GM10248 (cell line): ENCODE measurements around the gene ULK4.
"Not testable (repeated sequence)": the region's sequence is repeated elsewhere in the genome, so short reads cannot be mapped to it uniquely, and the experiment has no call there.

Source experiments
- CTCF ChIA-PET: fragments of 300-600 bp; sonication (Branson Sonifier 250); formaldehyde crosslinking; extraction: SDS; loops from one replicate; lab custom pipeline; 2021; ENCODE audit warnings: antibody characterized with exemption; lab: Yijun Ruan, JAX
- POLR2A ChIA-PET: fragments of 350-650 bp; sonication (Branson Sonifier 250); formaldehyde crosslinking; extraction: SDS; loops from one replicate; lab custom pipeline; 2020; ENCODE audit warnings: antibody characterized with exemption; lab: Yijun Ruan, JAX
- DNase-seq: peaks from one replicate; pipeline ENCODE4 v3.0.0; 2012; ENCODE audit errors: extremely low spot score
- TF ChIP-seq, protein P1 (sequence below): IDR thresholded peaks from 2 replicates; pipeline ENCODE4 v1.5.1; 2012; ENCODE audit warnings: mild to moderate bottlenecking, low read depth; ENCODE audit errors: extremely low read depth, missing control alignments, control extremely low read depth

ULK4 gene

DNA sequence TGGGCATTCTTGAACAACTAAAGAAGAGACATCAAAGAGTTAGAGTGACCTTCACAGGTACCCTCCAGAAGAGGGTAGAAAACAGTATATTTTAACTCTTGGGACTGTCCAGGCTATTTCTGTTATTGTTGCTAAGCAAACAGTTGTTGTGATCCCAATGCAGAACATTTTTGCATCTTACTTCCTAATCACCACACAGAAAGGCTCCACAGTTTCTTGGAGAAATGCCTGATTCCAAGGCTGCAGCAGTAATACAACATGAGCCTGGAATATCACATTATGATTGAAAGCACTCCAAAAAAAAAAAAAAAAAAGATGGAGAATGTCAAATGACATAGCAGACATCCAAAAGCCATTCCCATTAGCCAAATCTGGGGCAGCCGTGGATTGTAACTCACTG is 567.0 kb downstream of the ULK4 start:
- TF ChIP-seq, protein P1, sequence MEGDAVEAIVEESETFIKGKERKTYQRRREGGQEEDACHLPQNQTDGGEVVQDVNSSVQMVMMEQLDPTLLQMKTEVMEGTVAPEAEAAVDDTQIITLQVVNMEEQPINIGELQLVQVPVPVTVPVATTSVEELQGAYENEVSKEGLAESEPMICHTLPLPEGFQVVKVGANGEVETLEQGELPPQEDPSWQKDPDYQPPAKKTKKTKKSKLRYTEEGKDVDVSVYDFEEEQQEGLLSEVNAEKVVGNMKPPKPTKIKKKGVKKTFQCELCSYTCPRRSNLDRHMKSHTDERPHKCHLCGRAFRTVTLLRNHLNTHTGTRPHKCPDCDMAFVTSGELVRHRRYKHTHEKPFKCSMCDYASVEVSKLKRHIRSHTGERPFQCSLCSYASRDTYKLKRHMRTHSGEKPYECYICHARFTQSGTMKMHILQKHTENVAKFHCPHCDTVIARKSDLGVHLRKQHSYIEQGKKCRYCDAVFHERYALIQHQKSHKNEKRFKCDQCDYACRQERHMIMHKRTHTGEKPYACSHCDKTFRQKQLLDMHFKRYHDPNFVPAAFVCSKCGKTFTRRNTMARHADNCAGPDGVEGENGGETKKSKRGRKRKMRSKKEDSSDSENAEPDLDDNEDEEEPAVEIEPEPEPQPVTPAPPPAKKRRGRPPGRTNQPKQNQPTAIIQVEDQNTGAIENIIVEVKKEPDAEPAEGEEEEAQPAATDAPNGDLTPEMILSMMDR, result no peak
- ChIA-PET CTCF (no interaction called here), POLR2A (no interaction called here)
- no peak for DNase-seq

DNA sequence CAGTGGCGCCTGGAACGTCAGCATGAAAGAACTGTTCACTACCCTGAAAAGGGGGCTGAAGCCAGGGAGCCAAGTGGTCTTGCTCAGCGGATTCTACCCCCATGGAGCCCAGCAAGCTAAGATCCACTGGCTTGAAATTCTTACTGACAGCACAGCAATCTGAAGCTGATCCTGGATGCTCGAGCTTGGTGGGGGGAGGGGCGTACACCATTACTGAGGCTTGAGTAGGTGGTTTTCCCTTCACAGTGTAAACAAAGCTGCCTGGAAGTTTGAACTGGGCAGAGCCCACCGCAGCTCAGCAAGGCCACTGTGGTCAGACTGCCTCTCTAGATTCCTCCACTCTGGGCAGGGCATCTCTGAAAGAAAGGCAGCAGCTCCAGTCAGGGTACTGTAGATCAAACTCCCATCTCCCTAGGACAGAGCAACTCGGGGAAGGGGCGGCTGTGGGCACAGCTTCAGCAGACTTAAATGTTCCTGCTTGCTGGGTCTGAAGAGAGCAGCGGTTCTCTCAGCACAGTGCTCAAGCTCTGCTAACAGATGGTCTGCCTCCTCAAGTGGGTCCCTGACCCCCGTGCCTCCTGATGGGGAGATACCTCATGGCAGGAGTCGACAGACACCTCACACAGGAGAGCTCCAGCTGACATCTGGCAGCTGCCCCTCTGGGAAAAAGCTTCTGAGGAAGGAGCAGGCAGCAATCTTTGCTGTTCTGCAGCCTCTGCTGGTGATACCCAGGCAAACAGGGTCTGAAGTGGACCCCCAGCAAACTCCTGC is 591.0 kb downstream of the ULK4 start:
- DNase-seq, POLR2A ChIA-PET: not testable (repeated sequence)
- CTCF ChIA-PET, result interaction anchor here (2.0 kb wide), 1 partner anchor 63 kb away, joined by 4 read pairs; no protein-coding TSS in a partner anchor

DNA sequence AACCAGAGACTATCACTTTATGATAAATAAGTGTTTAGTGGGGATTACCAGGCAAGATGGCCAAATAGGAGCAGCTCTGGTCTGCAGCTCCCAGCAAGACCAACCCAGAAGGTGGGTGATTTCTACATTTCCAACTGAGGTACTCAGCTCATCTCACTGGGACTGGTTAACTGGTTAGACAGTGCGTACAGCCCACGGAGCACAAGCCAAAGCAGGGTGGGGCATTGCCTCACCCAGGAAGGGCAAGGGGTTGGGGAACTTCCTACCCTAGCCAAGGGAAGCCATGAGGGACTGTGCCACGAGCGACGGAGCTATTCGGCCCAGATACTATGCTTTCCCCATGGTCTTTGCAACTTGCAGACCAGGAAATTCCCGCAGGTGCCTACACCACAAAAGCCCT is 591.6 kb downstream of the ULK4 start:
- CTCF ChIA-PET, result interaction anchor here (2.0 kb wide), 1 partner anchor 63 kb away, joined by 4 read pairs; no protein-coding TSS in a partner anchor
- TF ChIP-seq, protein P1, result no peak
- POLR2A ChIA-PET, result no interaction called here
- no peak for DNase-seq

DNA sequence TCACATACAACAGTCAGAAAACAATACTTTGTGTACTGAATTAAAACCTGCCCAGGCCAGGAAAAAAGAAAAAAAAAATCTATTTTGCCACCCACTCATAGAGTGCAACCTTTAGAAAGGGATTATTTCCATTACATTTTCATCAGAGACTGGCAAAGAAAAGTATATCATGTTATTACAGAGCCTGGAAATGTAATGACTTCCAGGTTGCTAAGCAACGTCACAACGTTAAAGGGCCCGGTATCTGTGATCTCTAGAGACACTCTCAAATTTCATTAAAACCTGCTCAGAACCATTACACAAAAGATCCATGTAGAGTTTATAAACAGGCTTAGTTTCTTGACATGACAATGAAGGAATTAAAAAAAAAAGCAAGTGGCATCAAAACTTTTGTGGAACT is 592.1 kb downstream of the ULK4 start:
- no peak for DNase-seq
- POLR2A ChIA-PET, result no interaction called here
- TF ChIP-seq, protein P1, result no peak
- CTCF ChIA-PET, result interaction anchor here (2.0 kb wide), 1 partner anchor 62 kb away, joined by 4 read pairs; no protein-coding TSS in a partner anchor

DNA sequence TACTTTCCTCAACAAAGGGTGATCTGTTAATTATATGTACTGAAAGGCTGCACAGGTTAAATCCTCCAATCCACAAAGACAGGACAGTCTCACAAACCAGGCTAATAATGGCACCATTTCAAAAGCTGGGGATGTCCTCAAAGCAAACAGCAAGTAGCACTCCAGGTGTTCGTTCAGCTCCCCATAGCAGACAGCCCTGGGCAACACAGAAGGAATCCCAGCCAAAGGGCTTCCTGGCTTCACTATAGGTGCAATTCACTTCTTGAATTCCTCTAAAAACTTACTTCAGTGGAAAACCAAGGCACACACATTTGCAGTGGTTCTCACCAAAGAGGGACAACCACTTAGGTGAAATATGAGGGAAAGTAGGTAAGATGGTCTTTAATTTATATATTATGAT is 595.9 kb downstream of the ULK4 start:
- no peak for DNase-seq
- POLR2A ChIA-PET, result no interaction called here
- TF ChIP-seq, protein P1, result no peak
- CTCF ChIA-PET, result no interaction called here

DNA sequence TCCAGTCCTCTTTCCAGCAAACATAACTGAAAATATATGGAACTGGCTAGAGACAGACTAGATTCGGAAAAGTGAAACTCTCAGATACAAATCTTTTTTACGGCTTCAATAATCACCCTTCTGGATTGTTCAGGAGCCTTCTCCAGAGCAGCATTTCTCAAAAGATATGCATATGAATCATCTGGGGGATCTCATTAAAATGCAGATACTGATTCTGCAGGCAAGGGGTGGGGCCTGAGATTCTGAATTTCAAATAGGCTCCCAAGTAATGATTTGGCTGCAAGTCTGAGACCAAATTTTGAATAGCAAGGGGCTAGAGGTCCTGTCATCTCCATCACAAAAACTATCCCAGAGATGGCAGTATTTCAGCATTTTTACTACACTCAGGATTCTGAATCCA is 597.2 kb downstream of the ULK4 start:
- ChIA-PET CTCF (no interaction called here), POLR2A (no interaction called here)
- TF ChIP-seq, protein P1, result no peak
- DNase-seq, result no peak

DNA sequence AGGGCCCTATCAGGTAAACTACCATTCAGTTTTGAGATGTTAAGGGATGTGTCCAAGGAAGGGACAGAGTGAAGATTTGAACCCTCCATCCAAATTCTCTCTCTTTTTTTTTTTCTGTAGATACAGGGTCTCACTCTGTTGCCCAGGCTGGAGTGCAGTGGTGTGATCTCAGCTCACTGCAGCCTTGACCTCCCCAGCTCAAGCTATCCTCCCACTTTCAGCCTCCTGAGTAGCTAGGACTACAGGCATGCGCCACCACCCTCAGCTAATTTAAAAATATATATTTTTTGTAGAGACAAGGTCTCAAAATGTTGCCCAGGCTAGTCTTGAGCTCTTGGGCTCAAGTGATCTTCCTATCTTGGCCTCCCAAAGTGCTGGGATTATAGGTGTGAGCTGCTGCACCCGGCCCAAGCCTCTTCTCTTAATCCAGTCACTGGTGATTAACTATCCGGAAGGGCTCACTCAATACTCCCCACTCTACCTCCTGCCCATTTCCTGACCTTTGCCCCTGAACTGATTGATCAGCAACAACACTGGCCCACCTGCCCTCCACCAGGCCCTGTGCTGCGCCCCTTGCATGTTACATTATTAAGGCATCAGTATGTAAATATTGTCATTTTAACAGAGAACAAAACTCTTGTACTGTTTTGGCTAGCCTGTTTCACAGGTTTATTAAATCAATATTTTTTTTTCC is 597.9 kb downstream of the ULK4 start:
- ChIA-PET CTCF (no interaction called here), POLR2A (no interaction called here)
- DNase-seq, result no peak
- TF ChIP-seq, protein P1, result no peak
